Endothelial cell of umbilical vein (primary cell): ENCODE measurements around the gene RALGPS1. TPM values are rescaled to one million over a fixed set of nuclear protein-coding genes. Genes with fewer than 3 reads are reported as not detected.

Experiments
- BruUV-seq: library from RNA; stranded (reverse); fragments of 400-500 nt; replicated peaks from 2 replicates; lab custom pipeline; 2021; lab: Mats Ljungman, UMichigan
- CTCF ChIA-PET: fragments of 300-600, 350-600 bp; sonication (Branson Sonifier 250); formaldehyde crosslinking; loops from one replicate; lab custom pipeline; 2021; ENCODE audit warnings: antibody characterized with exemption, inconsistent platforms; lab: Charles Lee
- POLR2A ChIA-PET: fragments of 300-600, 350-600 bp; sonication (Branson Sonifier 250); formaldehyde crosslinking; loops from one replicate; lab custom pipeline; 2021; ENCODE audit warnings: antibody characterized with exemption, inconsistent platforms; lab: Charles Lee
- DNase-seq: peaks from one replicate; pipeline ENCODE4 v3.0.0-alpha.2; 2011; ENCODE audit warnings: low read depth, low spot score
- FAIRE-seq: peaks from 2 replicates; lab custom pipeline; 2011; peaks lifted over from hg19 to GRCh38; lab: Jason Lieb, UNC
- H2AFZ ChIP-seq: 2 replicates; pipeline ENCODE4 v1.6.0; 2012; ENCODE audit warnings: low read depth, low read length, control low read depth, inconsistent platforms
- H3K27ac ChIP-seq: 2 replicates; pipeline ENCODE4 v1.5.1; 2011; ENCODE audit warnings: low read depth, mild to moderate bottlenecking, control low read depth, low read length, moderate library complexity; ENCODE audit not compliant: insufficient read depth
- H3K27me3 ChIP-seq, 2 experiments: 2 replicates each; pipeline versions ENCODE4 v1.6.0 to v1.6.1; 2011; ENCODE audit warnings: low read length in 2 of 2, mixed read lengths in 1 of 2; ENCODE audit not compliant: control insufficient read depth in 2 of 2, insufficient read depth in 2 of 2
- H3K36me3 ChIP-seq, 2 experiments: 2 replicates in 1 of 2; 3 replicates in 1 of 2; pipeline ENCODE4 v1.5.1; 2011; ENCODE audit warnings: low read length in 2 of 2, mild to moderate bottlenecking in 1 of 2, moderate library complexity in 1 of 2; ENCODE audit not compliant: control insufficient read depth in 2 of 2, insufficient read depth in 2 of 2; ENCODE audit errors: extremely low read depth in 1 of 2
- H3K4me1 ChIP-seq: 3 replicates; pipeline ENCODE4 v1.5.1; 2011; ENCODE audit warnings: mild to moderate bottlenecking, low read length; ENCODE audit not compliant: control insufficient read depth, insufficient read depth; ENCODE audit errors: extremely low read depth
- H3K4me2 ChIP-seq: 2 replicates; pipeline ENCODE4 v1.6.1; 2011; ENCODE audit warnings: low read length, control low read depth, mixed read lengths; ENCODE audit not compliant: insufficient read depth
- H3K4me3 ChIP-seq, 3 experiments: fragments of 200-600 bp in 1 of 3; sonication (generic), shearing (Covaris generic) in 1 of 3; replicated peaks in 1 of 3; 2 replicates each; pipeline ENCODE4 v1.5.1; 2011 to 2016; ENCODE audit warnings: control low read depth in 3 of 3, low read length in 3 of 3, mild to moderate bottlenecking in 2 of 3, inconsistent platforms in 1 of 3, low read depth in 1 of 3, moderate library complexity in 1 of 3; ENCODE audit not compliant: insufficient read depth in 1 of 3
- H3K79me2 ChIP-seq: 2 replicates; pipeline ENCODE4 v1.6.0; 2012; ENCODE audit warnings: low read length, inconsistent platforms; ENCODE audit not compliant: control insufficient read depth, insufficient read depth
- H3K9ac ChIP-seq: replicated peaks from 2 replicates; pipeline ENCODE3; 2011; ENCODE audit warnings: low read length, control low read depth; ENCODE audit not compliant: insufficient read depth; ENCODE audit errors: extremely low read depth
- H3K9me1 ChIP-seq: replicated peaks from 3 replicates; pipeline ENCODE4 v1.6.0; 2011; ENCODE audit warnings: mild to moderate bottlenecking, low read length; ENCODE audit not compliant: control insufficient read depth, insufficient read depth; ENCODE audit errors: extremely low read depth
- H3K9me3 ChIP-seq: replicated peaks from 2 replicates; pipeline ENCODE4 v1.5.1; 2012; ENCODE audit warnings: low read length, inconsistent platforms; ENCODE audit not compliant: control insufficient read depth, insufficient read depth
- H4K20me1 ChIP-seq: replicated peaks from 2 replicates; pipeline ENCODE3; 2011; ENCODE audit warnings: mild to moderate bottlenecking, low read length; ENCODE audit not compliant: control insufficient read depth, insufficient read depth; ENCODE audit errors: extremely low read depth
- CTCF ChIP-seq, 2 donors: IDR thresholded peaks; 1 replicate in 1 of 2; 2 replicates in 1 of 2; pipeline ENCODE4 v1.5.1; 2011; ENCODE audit warnings: low read length in 2 of 2, mild to moderate bottlenecking in 2 of 2, moderate library complexity in 2 of 2, control low read depth in 1 of 2, inconsistent platforms in 1 of 2, low read depth in 1 of 2; ENCODE audit not compliant: insufficient read depth in 1 of 2; ENCODE audit errors: extremely low read depth in 1 of 2
- FOS ChIP-seq: IDR thresholded peaks from 2 replicates; pipeline ENCODE4 v1.6.1; 2011; ENCODE audit warnings: mild to moderate bottlenecking, low read length, moderate library complexity, borderline replicate concordance; ENCODE audit not compliant: insufficient read depth
- GATA2 ChIP-seq: IDR thresholded peaks from 2 replicates; pipeline ENCODE4 v1.7.0; 2011; ENCODE audit warnings: low read depth, mild to moderate bottlenecking, moderate library complexity, mixed read lengths, low read length; ENCODE audit not compliant: insufficient read length, insufficient read depth
- JUN ChIP-seq: IDR thresholded peaks from 2 replicates; pipeline ENCODE4 v1.6.1; 2011; ENCODE audit warnings: borderline replicate concordance, low read depth; ENCODE audit not compliant: insufficient read length, insufficient read depth
- MAX ChIP-seq: IDR thresholded peaks from 2 replicates; pipeline ENCODE4 v1.6.1; 2011; ENCODE audit not compliant: insufficient read depth, insufficient read length
- MYC ChIP-seq: IDR thresholded peaks from one replicate; pipeline ENCODE4 v1.6.1; 2011; ENCODE audit warnings: mild to moderate bottlenecking, low read depth, low read length
- POLR2AphosphoS5 ChIP-seq: IDR thresholded peaks from 2 replicates; pipeline ENCODE4 v1.6.1; 2012; ENCODE audit warnings: low read depth, mild to moderate bottlenecking, control low read depth, low read length, moderate library complexity; ENCODE audit not compliant: insufficient read depth
- dilution Hi-C: fragments of 300-500 bp; cut with MboI; formaldehyde crosslinking; loops from one replicate; pipeline ENCODE4 v1.15.0; 2019; ENCODE audit warnings: low sequenced_read_pairs; ENCODE audit not compliant: extremely low pct_ligation_motif_present
- intact Hi-C: fragments of 100-400 bp; cut with micrococcal nuclease; formaldehyde crosslinking; loops from one replicate; pipeline ENCODE4 v1.10.0; 2022
- polyA plus RNA-seq, 4 experiments: library from polyadenylated mRNA; depleted of rRNA in 3 of 4; stranded (reverse) in 3 of 4; unstranded in 1 of 4; fragments of >200 nt; gene quantifications; 2 replicates each; pipeline versions ENCODE4 v1.2.1 to v1.2.3, GENCODE V29; 2011 to 2012; ENCODE audit warnings: missing spikeins in 1 of 4
- total RNA-seq: library from RNA; stranded (reverse); gene quantifications from 2 replicates; pipeline ENCODE4 v1.2.3, GENCODE V29; 2021

RALGPS1 gene
- total and polyA plus RNA-seq, 2 donors (not counting 3 experiments of a cell fraction or from before 2014, with no cell fraction given): 3.8 to 5.5 TPM

GRCh38 chr9:126938327-126938726 lies 23.7 kb downstream of the RALGPS1 start:
- intact Hi-C loops: no loop called here
- peaks cover 2 to 9% of the 10 kb centered on the region in 2 experiments for H3K27me3 ChIP-seq
- no peaks in the 10 kb centered on the region for H4K20me1 ChIP-seq
- H3K9me1 ChIP-seq: no peaks in the 10 kb centered on the region
- no peak overlapping the region for H3K4me2 ChIP-seq
- H3K4me1 ChIP-seq: no peaks in the 10 kb centered on the region
- H3K9me3 ChIP-seq: no peaks in the 10 kb centered on the region
- FAIRE-seq: no peak
- ChIA-PET CTCF (interaction anchor here (0.7 to 9.1 kb wide), 3 partner anchors 110 to 275 kb away, joined by 3 to 272 read pairs (median 71); no protein-coding TSS in a partner anchor), POLR2A (no interaction called here)
- H3K9ac ChIP-seq: no peak overlapping the region
- TF ChIP-seq MAX: no peak
- dilution Hi-C loops: no loop called here
- no peak overlapping the region for H2AFZ ChIP-seq
- no peak for DNase-seq
- no peaks in the 10 kb centered on the region for H3K79me2 ChIP-seq
- H3K36me3 ChIP-seq: no peaks in the 10 kb centered on the region
- H3K27ac ChIP-seq: no peak overlapping the region
- BruUV-seq: no TSS peak
- H3K4me3 ChIP-seq: no peak overlapping the region

GRCh38 chr9:126939821-126940221 lies 25.2 kb downstream of the RALGPS1 start:
- H3K79me2 ChIP-seq: no peaks in the 10 kb centered on the region
- H3K27me3 ChIP-seq: peaks cover under 1 to 6% of the 10 kb centered on the region in 2 experiments
- no peaks in the 10 kb centered on the region for H3K36me3 ChIP-seq
- no peak for TF ChIP-seq CTCF (IDR thresholded peaks at IDR 0.05; ENCODE audit: extremely low read depth in 1 of 2, insufficient read depth in 1 of 2, low read depth in 1 of 2, low read length in 2 of 2)
- TF ChIP-seq MAX: no peak
- no peak for TF ChIP-seq GATA2
- no peak for TF ChIP-seq FOS
- TF ChIP-seq POLR2AphosphoS5: no peak
- TF ChIP-seq MYC: no peak
- TF ChIP-seq JUN: no peak
- no peaks in the 10 kb centered on the region for H3K4me1 ChIP-seq
- H3K9me1 ChIP-seq: no peaks in the 10 kb centered on the region
- H3K4me3 ChIP-seq: no peak overlapping the region
- dilution Hi-C loops (no loop called here), intact Hi-C loops (loop anchor here (1.0 kb wide), 3 partner anchors 26 to 457 kb away; partner anchors contain the start of gene SLC2A8)
- CTCF ChIA-PET: interaction anchor here (0.6 to 9.1 kb wide), 15 partner anchors 9 to 516 kb away, joined by 4 to 272 read pairs (median 6); partner anchors contain the start of gene ANGPTL2
- no peak overlapping the region for H3K27ac ChIP-seq
- no peaks in the 10 kb centered on the region for H3K9me3 ChIP-seq
- no peak overlapping the region for H3K9ac ChIP-seq
- no peak overlapping the region for H2AFZ ChIP-seq
- no peak overlapping the region for H3K4me2 ChIP-seq
- BruUV-seq: no TSS peak
- H4K20me1 ChIP-seq: no peaks in the 10 kb centered on the region
- FAIRE-seq (no peak), DNase-seq (no peak)
- POLR2A ChIA-PET: no interaction called here
